RWPE1 (cell line): ENCODE data around the gene NR3C1.
A peak's percentile ranks its signal among the peaks of the same experiment; 100 is the strongest.

Experiments used
- CTCF ChIA-PET: fragments of 350-600 bp; sonication (Branson Sonifier 250); formaldehyde crosslinking; extraction: SDS; loops from one replicate; lab custom pipeline; 2021; lab: Yijun Ruan, JAX
- POLR2A ChIA-PET: fragments of 400-600 bp; formaldehyde crosslinking; extraction: SDS; loops from one replicate; lab custom pipeline; 2020; ENCODE audit warnings: antibody characterized with exemption; ENCODE audit not compliant: low non-redundant PET; lab: Yijun Ruan, JAX
- DNase-seq: peaks from one replicate; pipeline ENCODE4 v3.0.0; 2012; ENCODE audit warnings: low spot score
- H3K27ac ChIP-seq: fragments of 450-650 bp; 2 replicates; pipeline ENCODE4 v1.5.1; 2017
- TF ChIP-seq, protein P1 (sequence below): fragments of 450-650 bp; conservative IDR thresholded peaks from 2 replicates; pipeline ENCODE4 v1.5.1; 2017; ENCODE audit warnings: low read depth, mild to moderate bottlenecking

Gene NR3C1

DNA sequence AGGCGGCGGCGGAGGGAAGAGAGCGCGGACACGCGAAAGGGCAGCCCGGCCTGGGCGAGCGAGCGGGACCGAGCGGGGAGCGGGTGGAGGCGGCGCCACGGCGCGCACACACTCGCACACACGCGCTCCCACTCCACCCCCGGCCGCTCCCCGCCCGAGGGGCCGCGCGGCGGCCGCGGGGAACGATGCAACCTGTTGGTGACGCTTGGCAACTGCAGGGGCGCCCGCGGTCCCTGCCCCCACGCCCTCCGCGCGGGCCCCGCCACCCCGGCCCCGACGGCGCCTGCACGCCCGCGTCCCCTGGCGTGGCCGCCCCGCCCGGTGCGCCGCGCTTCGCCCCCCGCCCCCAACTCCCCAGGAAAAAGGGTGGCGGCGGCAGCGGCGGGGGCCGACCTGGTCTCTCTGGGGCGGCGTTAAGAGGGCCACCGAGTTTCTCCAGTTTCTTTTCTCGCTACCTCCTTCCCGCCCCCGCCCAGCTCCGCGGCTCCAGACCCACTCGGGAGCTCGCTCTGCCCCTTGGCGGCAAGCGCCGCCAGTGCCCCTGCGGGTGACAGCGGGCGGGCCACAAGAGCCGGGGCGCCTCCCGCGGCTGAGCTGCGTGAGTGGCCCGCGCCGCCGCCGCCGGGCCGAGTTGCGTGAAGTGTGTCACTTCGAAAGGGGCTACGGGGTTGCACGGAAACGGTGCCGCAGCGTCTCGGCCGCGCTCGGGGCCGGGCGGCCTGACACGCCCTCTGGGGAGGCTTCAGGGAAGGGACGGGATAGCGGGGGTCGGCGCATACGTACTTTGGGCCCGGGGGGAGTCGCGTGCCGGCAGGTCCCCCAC lies at the start of gene NR3C1:
Gene NR3C1, minus strand, starts transcription at position 94 of the 823 bp plus-strand sequence. CDS start 2,847 bp downstream, outside the sequence.
- POLR2A ChIA-PET: interaction anchor here (0.5 to 1.3 kb wide), 4 partner anchors 261 to 422 kb away, joined by 3 to 7 read pairs (median 4); no protein-coding TSS in a partner anchor
- CTCF ChIA-PET: interaction anchor here (0.6 to 2.3 kb wide), 31 partner anchors 24 to 1687 kb away, joined by 3 to 14 read pairs (median 4); no protein-coding TSS in a partner anchor
- DNase-seq: peak; percentile 80
- TF ChIP-seq, protein P1, sequence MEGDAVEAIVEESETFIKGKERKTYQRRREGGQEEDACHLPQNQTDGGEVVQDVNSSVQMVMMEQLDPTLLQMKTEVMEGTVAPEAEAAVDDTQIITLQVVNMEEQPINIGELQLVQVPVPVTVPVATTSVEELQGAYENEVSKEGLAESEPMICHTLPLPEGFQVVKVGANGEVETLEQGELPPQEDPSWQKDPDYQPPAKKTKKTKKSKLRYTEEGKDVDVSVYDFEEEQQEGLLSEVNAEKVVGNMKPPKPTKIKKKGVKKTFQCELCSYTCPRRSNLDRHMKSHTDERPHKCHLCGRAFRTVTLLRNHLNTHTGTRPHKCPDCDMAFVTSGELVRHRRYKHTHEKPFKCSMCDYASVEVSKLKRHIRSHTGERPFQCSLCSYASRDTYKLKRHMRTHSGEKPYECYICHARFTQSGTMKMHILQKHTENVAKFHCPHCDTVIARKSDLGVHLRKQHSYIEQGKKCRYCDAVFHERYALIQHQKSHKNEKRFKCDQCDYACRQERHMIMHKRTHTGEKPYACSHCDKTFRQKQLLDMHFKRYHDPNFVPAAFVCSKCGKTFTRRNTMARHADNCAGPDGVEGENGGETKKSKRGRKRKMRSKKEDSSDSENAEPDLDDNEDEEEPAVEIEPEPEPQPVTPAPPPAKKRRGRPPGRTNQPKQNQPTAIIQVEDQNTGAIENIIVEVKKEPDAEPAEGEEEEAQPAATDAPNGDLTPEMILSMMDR: peak; percentile 92
- H3K27ac ChIP-seq: peak within 1 kb of the TSS; percentile 100

DNA sequence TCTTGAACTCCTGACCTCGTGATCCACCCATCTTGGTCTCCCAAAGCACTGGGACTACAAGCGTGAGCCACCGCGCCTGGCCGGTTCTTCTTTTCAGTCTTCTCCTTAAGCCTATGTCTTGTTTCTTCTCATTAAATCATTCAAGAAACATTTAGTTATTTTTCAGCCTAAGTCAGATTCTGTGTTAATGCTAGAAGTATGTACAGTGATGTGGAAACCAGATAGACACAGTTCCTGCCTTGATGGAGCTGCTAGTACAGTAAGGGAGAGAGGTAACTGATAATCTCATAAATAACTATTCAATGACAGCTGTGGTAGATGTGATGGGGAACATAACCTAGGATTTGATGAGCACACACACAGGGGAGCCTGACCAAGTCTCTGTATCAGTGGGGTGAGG lies 46.3 kb upstream of the NR3C1 start:
- no peak for DNase-seq
- CTCF ChIA-PET: no interaction called here
- no peak overlapping the region for H3K27ac ChIP-seq
- POLR2A ChIA-PET: no interaction called here
- TF ChIP-seq, protein P1: no peak

DNA sequence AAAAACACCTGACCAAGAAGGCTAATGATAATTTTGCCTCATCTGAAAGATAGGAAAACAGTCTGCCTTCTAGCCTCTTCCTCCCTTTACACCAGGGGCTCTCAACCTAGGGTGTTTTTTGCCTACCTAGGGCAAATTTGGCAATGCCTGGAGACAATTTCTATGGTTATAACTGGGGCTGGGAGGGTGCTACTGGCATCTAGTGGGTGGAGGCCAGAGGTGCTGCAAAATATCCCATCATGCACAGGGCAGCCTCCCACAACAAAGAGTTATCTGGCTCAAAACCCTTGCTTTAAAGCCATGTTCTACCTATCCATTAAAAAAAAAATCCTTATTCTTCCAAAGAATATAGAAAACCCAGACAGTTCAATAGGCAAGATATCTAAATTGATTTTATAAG lies 45.0 kb upstream of the NR3C1 start:
- H3K27ac ChIP-seq: no peak overlapping the region
- no peak for DNase-seq
- ChIA-PET CTCF (no interaction called here), POLR2A (no interaction called here)
- TF ChIP-seq, protein P1: no peak

DNA sequence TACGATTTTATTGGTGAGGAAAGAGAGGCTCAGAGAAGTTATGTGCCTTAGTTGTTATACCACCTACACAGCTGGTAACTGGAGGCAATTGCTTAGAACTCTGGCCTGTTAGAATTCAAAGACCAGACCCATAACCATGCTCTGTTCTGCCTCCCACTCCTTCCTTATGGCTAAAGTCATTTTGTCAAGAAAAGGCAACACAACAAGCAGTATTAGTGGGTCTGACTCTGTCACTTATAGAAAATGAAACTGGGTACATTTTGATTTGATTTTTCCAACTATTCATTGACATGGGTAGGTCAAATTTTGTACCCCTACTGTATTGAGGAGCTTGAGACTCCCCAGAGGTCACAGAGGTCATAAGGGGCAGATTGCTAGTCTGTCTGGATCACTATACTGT lies 44.5 kb upstream of the NR3C1 start:
- TF ChIP-seq, protein P1: no peak
- CTCF ChIA-PET: no interaction called here
- no peak overlapping the region for H3K27ac ChIP-seq
- POLR2A ChIA-PET: no interaction called here
- no peak for DNase-seq

DNA sequence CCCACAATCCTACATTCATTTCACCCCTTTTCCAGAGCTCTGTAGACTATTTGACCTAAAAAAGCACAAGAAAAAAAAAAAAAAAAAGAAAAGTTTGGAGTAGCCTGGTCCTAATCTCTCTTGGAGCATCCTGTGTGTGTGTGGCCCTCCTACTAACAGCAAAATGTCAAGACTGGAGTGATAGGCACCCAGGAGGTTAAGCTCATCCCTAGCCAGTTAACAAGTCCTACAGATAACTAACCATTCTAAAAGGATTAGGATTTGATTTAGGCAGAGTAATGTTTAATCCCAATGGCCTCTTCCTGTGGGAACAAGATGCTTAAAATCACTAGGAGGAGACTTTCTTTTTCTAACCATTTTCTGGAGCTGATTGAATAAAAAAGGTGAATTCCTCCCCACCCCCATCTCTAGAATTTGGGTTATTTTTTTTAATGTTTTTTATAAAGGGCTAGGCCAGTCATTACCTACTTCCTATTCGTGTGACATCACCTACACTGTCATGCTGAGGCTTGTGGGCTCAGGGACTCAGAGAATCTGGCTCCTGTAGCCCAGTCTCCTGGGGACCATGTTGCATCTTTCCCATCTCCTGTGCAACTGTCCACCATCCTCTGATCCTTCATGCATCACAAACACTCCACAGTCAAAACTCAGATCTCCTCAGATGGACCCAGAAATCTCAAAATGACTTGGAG lies 43.2 kb upstream of the NR3C1 start:
- ChIA-PET CTCF (interaction anchor here (0.5 to 1.1 kb wide), 4 partner anchors 11 to 836 kb away, joined by 3 to 7 read pairs (median 4); no protein-coding TSS in a partner anchor), POLR2A (no interaction called here)
- DNase-seq: no peak
- TF ChIP-seq, protein P1: no peak
- no peak overlapping the region for H3K27ac ChIP-seq

DNA sequence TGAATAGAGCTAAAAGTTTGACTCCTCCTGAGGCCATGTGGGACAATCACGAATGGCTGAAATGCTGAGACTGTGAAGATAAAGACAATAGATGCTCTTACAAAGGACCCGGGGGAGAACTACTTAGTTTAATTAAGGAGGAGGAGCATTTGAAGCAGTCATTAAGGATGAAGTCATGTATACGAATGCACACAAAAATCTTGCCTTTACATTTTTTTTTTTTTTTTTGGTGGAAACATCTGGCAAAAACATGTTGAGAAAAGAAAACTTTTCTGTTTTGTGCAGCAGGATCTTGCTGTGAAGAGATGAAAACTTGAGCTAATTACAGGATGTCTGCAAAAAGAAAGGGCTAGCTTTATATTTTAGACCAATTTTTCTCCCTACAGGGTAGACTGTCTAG lies 42.3 kb upstream of the NR3C1 start:
- TF ChIP-seq, protein P1: no peak
- ChIA-PET POLR2A (no interaction called here), CTCF (interaction anchor here (1.1 kb wide), 1 partner anchor 10 kb away, joined by 7 read pairs; no protein-coding TSS in a partner anchor)
- no peak overlapping the region for H3K27ac ChIP-seq
- no peak for DNase-seq
